BJ (cell line): Measurements from ENCODE around the gene TMEM132E. TPM values are rescaled to one million over a fixed set of nuclear protein-coding genes. Genes with fewer than 3 reads are reported as not detected.
"Not testable (repeated sequence)": the region's sequence is repeated elsewhere in the genome, so short reads cannot be mapped to it uniquely, and the experiment has no call there.

Experiments used
- CTCF ChIA-PET: fragments of 350-600 bp; formaldehyde crosslinking; extraction: SDS; loops from one replicate; lab custom pipeline; 2021; ENCODE audit warnings: antibody characterized with exemption, inconsistent platforms; lab: Yijun Ruan, JAX
- POLR2A ChIA-PET: fragments of 300-600 bp; sonication (Branson Sonifier 250); formaldehyde crosslinking; extraction: SDS; loops from one replicate; lab custom pipeline; 2021; ENCODE audit warnings: antibody characterized with exemption; lab: Charles Lee
- DNase-seq: peaks from one replicate; pipeline ENCODE4 v3.0.0-alpha.2; 2011; ENCODE audit warnings: low read depth
- H3K27me3 ChIP-seq: 2 replicates; pipeline ENCODE4 v1.6.0; 2011; ENCODE audit warnings: low read length; ENCODE audit not compliant: control insufficient read depth, insufficient read depth
- H3K36me3 ChIP-seq: 2 replicates; pipeline ENCODE4 v1.5.1; 2011; ENCODE audit warnings: low read length; ENCODE audit not compliant: control insufficient read depth, insufficient read depth
- H3K4me3 ChIP-seq: 2 replicates; pipeline ENCODE4 v1.5.1; 2011; ENCODE audit warnings: low read depth, mild to moderate bottlenecking, control low read depth, low read length
- polyA plus RNA-seq: library from polyadenylated mRNA; depleted of rRNA; stranded (reverse); fragments of >200 nt; gene quantifications from 2 replicates; pipeline ENCODE4 v1.2.3, GENCODE V29; 2011
- TF ChIP-seq, protein P1 (sequence below): IDR thresholded peaks from 2 replicates; pipeline ENCODE4 v1.5.1; 2011; ENCODE audit warnings: low read depth, mild to moderate bottlenecking, control low read depth, inconsistent platforms, low read length, moderate library complexity; ENCODE audit not compliant: insufficient read depth

The TMEM132E gene
- polyA plus RNA-seq, 1 experiment = not detected

GRCh38 chr17:34537445-34537844 lies 41.9 kb upstream of the TMEM132E start:
- POLR2A ChIA-PET = no interaction called here
- CTCF ChIA-PET = no interaction called here

DNA sequence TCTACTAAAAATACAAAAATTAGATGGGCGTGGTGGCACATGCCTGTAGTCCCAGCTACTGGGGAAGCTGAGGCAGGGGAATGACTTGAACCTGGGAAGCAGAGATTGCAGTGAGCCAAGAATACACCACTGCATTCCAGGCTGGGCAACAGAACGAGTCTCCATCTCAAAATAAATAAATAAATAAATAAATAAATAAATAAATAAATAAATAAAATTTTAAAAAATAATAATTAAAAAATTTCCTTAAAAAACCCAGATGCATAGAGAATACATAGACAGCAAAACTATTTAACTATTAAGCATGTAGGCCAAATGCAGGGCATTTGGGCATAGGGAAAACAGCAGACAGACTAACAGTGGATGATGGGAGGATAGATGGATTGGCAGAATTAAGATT lies 40.8 kb upstream of the TMEM132E start:
- CTCF ChIA-PET, H3K36me3 ChIP-seq, H3K27me3 ChIP-seq, DNase-seq, POLR2A ChIA-PET, H3K4me3 ChIP-seq: not testable (repeated sequence)

More at GRCh38 chr17:34537445-34537844, 41.9 kb upstream of the TMEM132E start:
- no peak for DNase-seq
- Histone ChIP-seq H3K4me3 (no peak overlapping the region), H3K27me3 (no peaks in the 10 kb centered on the region), H3K36me3 (no peaks in the 10 kb centered on the region)
- TF ChIP-seq, protein P1, sequence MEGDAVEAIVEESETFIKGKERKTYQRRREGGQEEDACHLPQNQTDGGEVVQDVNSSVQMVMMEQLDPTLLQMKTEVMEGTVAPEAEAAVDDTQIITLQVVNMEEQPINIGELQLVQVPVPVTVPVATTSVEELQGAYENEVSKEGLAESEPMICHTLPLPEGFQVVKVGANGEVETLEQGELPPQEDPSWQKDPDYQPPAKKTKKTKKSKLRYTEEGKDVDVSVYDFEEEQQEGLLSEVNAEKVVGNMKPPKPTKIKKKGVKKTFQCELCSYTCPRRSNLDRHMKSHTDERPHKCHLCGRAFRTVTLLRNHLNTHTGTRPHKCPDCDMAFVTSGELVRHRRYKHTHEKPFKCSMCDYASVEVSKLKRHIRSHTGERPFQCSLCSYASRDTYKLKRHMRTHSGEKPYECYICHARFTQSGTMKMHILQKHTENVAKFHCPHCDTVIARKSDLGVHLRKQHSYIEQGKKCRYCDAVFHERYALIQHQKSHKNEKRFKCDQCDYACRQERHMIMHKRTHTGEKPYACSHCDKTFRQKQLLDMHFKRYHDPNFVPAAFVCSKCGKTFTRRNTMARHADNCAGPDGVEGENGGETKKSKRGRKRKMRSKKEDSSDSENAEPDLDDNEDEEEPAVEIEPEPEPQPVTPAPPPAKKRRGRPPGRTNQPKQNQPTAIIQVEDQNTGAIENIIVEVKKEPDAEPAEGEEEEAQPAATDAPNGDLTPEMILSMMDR = no peak

DNA sequence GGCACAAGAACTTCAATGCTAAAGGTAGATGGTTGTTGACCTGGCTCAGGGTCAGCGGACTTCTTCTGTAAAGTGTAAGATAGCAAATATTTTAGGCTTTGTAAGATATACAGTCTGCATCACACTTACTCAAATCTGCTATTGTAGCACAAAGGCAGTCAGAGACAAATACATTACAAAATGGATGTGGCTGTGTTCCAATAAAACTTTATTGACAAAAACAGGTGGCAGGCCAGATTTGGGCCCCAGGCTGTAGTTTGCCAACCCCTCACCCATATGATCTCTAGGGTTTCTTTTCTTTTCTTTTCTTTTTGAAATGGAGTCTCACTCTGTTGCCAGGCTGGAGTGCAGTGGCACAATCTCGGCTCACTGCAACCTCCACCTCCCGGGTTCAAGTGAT lies 39.5 kb upstream of the TMEM132E start:
- POLR2A ChIA-PET = no interaction called here
- Histone ChIP-seq H3K4me3 (no peak overlapping the region), H3K36me3 (no peaks in the 10 kb centered on the region), H3K27me3 (no peaks in the 10 kb centered on the region)
- DNase-seq = no peak
- TF ChIP-seq, protein P1 = no peak
- CTCF ChIA-PET = no interaction called here

GRCh38 chr17:34542700-34543336 lies 36.6 kb upstream of the TMEM132E start:
- DNase-seq = no peak

DNA sequence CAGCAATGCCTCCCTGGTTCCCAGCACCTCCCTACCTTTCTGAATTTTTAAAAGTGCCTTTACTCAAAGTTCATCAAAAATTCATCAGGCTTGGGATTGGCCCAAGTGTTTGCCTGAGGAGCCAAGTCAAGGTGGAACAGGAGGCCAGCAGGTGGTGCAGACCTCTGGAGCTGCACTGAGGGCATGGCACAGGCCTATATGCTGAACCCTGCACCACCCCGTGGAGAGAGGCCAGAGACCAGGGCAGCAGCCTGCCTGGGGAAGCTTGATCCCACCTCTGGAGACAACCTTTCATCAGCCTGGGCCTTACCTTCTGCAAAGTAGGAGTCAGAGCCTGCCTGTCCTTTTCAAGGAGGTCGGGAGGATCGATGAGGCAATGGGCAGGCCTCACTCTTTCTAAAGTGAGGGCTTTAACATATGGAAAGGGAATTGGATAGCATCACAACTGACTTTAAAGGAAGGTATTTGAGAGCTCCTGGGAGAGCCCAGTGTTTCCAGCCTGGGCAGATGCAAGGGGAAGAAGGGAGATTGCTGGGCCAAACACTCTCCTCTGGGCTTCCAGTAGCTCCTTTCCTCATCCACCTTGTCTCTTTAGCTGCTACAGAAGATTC lies 31.8 kb upstream of the TMEM132E start:
- POLR2A ChIA-PET = no interaction called here
- CTCF ChIA-PET = interaction anchor here (2.0 kb wide), 1 partner anchor 91 kb away, joined by 8 read pairs; no protein-coding TSS in a partner anchor
- DNase-seq = no peak
- Histone ChIP-seq H3K27me3 (no peaks in the 10 kb centered on the region), H3K4me3 (no peak overlapping the region), H3K36me3 (no peaks in the 10 kb centered on the region)
- TF ChIP-seq, protein P1 = no peak

More at GRCh38 chr17:34542700-34543336, 36.6 kb upstream of the TMEM132E start:
- ChIA-PET POLR2A (interaction anchor here (0.6 kb wide), 1 partner anchor 160 kb away, joined by 4 read pairs; no protein-coding TSS in a partner anchor), CTCF (interaction anchor here (0.6 to 3.0 kb wide), 13 partner anchors 9 to 586 kb away, joined by 3 to 31 read pairs (median 3); partner anchors contain the start of genes FNDC8 and RAD51D)
- Histone ChIP-seq H3K4me3 (no peak overlapping the region), H3K27me3 (no peaks in the 10 kb centered on the region), H3K36me3 (no peaks in the 10 kb centered on the region)
- TF ChIP-seq, protein P1 = peak; percentile 82
